Measurements from ENCODE around the gene ITPK1. TPM values are rescaled to one million over a fixed set of nuclear protein-coding genes. Genes with fewer than 3 reads are reported as not detected.

ITPK1 gene
- polyA plus RNA-seq, 1 of the 3 experiments (the other 2 are of a cell fraction): 23.2 TPM

DNA sequence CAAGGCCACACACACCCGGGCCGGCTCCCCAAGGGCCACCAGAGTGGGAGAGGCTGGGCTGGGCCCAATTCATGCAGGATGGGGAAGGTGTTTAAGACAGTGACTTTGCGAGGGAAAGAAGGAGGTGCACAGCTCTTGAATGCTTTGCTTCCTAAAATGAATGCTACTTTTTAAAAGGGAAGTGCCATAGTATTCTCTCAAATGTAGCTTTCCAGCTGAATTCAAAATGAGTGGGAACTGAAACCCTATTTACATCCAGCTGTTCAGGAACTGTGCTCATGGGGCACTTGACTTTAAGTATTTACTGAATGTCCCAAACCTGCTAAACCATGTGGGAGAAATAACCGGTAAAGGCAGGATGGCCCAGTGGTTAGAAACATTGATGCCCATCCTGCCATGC, 7.6 kb downstream of the ITPK1 start:
- H3K9ac ChIP-seq: no peak overlapping the region
- H3K79me2 ChIP-seq (ENCODE audit: insufficient read depth): peaks cover 14% of the 10 kb centered on the region; the same call in 1 of the 2 replicates
- H3K4me1 ChIP-seq (ENCODE audit: control insufficient read depth in 1 of 2, insufficient read depth in 2 of 2, low read depth in 1 of 2, low read length in 1 of 2): peaks cover 0 to 29% of the 10 kb centered on the region in 2 experiments; a peak in 3 of 4 replicates
- H3K4me3 ChIP-seq (ENCODE audit: low read depth in 2 of 2, low read length in 1 of 2): no peak overlapping the region
- ChIA-PET POLR2A (no interaction called here), CTCF (interaction anchor here (0.8 to 1.4 kb wide), 5 partner anchors 27 to 156 kb away, joined by 3 to 4 read pairs (median 3); partner anchors contain the start of genes GON7, LYSET, MOAP1 and UBR7)
- H3K27me3 ChIP-seq (ENCODE audit: insufficient read depth): no peaks in the 10 kb centered on the region
- no peak for DNase-seq
- H3K9me2 ChIP-seq: no peaks in the 10 kb centered on the region
- 0 out of 2 replicates have a peak, but pooled peaks cover 13% of the 10 kb centered on the region for H4K20me1 ChIP-seq (ENCODE audit: insufficient read depth)
- H3K9me3 ChIP-seq: no peaks in the 10 kb centered on the region
- H3K4me2 ChIP-seq: no peak overlapping the region
- TF ChIP-seq, protein P1, sequence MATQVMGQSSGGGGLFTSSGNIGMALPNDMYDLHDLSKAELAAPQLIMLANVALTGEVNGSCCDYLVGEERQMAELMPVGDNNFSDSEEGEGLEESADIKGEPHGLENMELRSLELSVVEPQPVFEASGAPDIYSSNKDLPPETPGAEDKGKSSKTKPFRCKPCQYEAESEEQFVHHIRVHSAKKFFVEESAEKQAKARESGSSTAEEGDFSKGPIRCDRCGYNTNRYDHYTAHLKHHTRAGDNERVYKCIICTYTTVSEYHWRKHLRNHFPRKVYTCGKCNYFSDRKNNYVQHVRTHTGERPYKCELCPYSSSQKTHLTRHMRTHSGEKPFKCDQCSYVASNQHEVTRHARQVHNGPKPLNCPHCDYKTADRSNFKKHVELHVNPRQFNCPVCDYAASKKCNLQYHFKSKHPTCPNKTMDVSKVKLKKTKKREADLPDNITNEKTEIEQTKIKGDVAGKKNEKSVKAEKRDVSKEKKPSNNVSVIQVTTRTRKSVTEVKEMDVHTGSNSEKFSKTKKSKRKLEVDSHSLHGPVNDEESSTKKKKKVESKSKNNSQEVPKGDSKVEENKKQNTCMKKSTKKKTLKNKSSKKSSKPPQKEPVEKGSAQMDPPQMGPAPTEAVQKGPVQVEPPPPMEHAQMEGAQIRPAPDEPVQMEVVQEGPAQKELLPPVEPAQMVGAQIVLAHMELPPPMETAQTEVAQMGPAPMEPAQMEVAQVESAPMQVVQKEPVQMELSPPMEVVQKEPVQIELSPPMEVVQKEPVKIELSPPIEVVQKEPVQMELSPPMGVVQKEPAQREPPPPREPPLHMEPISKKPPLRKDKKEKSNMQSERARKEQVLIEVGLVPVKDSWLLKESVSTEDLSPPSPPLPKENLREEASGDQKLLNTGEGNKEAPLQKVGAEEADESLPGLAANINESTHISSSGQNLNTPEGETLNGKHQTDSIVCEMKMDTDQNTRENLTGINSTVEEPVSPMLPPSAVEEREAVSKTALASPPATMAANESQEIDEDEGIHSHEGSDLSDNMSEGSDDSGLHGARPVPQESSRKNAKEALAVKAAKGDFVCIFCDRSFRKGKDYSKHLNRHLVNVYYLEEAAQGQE (IDR thresholded peaks at IDR 0.05; ENCODE audit: low read depth, low read length): no peak
- TF ChIP-seq, protein P2, sequence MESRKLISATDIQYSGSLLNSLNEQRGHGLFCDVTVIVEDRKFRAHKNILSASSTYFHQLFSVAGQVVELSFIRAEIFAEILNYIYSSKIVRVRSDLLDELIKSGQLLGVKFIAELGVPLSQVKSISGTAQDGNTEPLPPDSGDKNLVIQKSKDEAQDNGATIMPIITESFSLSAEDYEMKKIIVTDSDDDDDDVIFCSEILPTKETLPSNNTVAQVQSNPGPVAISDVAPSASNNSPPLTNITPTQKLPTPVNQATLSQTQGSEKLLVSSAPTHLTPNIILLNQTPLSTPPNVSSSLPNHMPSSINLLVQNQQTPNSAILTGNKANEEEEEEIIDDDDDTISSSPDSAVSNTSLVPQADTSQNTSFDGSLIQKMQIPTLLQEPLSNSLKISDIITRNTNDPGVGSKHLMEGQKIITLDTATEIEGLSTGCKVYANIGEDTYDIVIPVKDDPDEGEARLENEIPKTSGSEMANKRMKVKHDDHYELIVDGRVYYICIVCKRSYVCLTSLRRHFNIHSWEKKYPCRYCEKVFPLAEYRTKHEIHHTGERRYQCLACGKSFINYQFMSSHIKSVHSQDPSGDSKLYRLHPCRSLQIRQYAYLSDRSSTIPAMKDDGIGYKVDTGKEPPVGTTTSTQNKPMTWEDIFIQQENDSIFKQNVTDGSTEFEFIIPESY (IDR thresholded peaks at IDR 0.05; ENCODE audit: borderline replicate concordance, low read depth): no peak
- no peak for TF ChIP-seq TCF12 (IDR thresholded peaks at IDR 0.05)
- no peak for TF ChIP-seq YY1 (IDR thresholded peaks at IDR 0.05; ENCODE audit: low read depth)
- TF ChIP-seq RAD21 (IDR thresholded peaks at IDR 0.05; ENCODE audit: low read length): no peak
- no peak for TF ChIP-seq EP300 (IDR thresholded peaks at IDR 0.05; ENCODE audit: borderline replicate concordance in 1 of 2, low read depth in 1 of 2, low read length in 1 of 2)
- no peak for TF ChIP-seq ELF1 (IDR thresholded peaks at IDR 0.05)
- no peak for TF ChIP-seq NFIC (IDR thresholded peaks at IDR 0.05; ENCODE audit: borderline replicate concordance)
- TF ChIP-seq EZH2phosphoT487 (IDR thresholded peaks at IDR 0.05; ENCODE audit: borderline replicate concordance, low read depth): no peak
- TF ChIP-seq TEAD4 (IDR thresholded peaks at IDR 0.05; ENCODE audit: borderline replicate concordance, insufficient read depth): no peak
- TF ChIP-seq IRF3 (IDR thresholded peaks at IDR 0.05; ENCODE audit: low read depth, low read length): no peak
- no peaks in the 10 kb centered on the region for H3F3A ChIP-seq (replicated peaks; ENCODE audit: insufficient read depth)
- H3K36me3 ChIP-seq (replicated peaks in 1 of 2; ENCODE audit: control insufficient read depth in 1 of 2, insufficient read depth in 2 of 2, low read length in 1 of 2): peaks cover 0 to 2% of the 10 kb centered on the region in 2 experiments
- no peak overlapping the region for H2AFZ ChIP-seq (ENCODE audit: low read depth)
- 92% methylated on average over 4 of the region's 4 CpGs for WGBS (ENCODE audit: low lambda C conversion rate)
- no peak overlapping the region; a peak in 1 of 4 replicates for H3K27ac ChIP-seq (ENCODE audit: low read depth in 2 of 2, low read length in 1 of 2)

Data from SK-N-SH (cell line).